ENCODE data around the gene NDRG2.

The NDRG2 gene

GRCh38 chr14:21068521-21069387, 43.9 kb upstream of the NDRG2 start:
- peak overlapping the region; percentile 61 for H3K27ac ChIP-seq
- H3K4me1 ChIP-seq: peaks cover 25% of the 10 kb centered on the region

DNA sequence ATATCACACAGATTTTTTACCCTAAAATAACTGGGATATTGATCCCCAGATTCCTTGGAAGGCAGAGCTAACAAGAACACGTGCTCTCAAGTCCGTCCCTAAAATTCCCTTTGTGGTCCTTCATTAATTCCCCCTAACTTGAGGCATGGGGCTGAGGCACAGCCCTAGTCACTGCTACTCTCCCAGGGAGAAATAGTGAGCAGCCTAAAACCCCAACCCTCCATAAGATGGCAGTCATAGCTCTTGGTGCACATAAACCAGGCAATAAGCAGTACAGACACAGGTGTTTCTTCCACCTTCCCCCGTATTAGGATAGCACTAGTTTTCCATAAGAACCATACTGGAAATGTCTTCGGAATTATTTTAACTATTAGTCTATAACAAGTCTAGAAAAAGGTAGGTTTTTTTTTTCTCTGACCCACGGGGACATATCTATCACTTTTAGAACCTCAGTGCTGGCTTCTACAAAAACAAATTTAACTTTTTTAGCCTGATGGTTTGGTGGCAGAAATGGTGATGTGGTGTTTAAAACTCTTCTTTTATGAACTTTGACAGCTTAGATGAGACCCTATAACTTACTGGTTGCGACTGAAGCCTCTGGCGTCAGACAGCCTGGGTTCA, 42.1 kb upstream of the NDRG2 start:
- Histone ChIP-seq H3K27me3 (ENCODE audit: control insufficient read depth, insufficient read depth, low read length) (no peaks in the 10 kb centered on the region), H3K4me2 (ENCODE audit: low read length) (no peak overlapping the region), H3K9ac (no peak overlapping the region), H3K79me2 (peaks cover under 1% of the 10 kb centered on the region), H3K9me3 (ENCODE audit: control insufficient read depth, low read length) (no peaks in the 10 kb centered on the region), H3K27ac (no peak overlapping the region), H3K36me3 (ENCODE audit: control insufficient read depth, insufficient read depth, low read length) (no peaks in the 10 kb centered on the region), H3K4me1 (peaks cover 20% of the 10 kb centered on the region), H2AFZ (no peak overlapping the region), H3K4me3 (ENCODE audit: low read depth, low read length) (no peak overlapping the region)
- TF ChIP-seq, protein P1, sequence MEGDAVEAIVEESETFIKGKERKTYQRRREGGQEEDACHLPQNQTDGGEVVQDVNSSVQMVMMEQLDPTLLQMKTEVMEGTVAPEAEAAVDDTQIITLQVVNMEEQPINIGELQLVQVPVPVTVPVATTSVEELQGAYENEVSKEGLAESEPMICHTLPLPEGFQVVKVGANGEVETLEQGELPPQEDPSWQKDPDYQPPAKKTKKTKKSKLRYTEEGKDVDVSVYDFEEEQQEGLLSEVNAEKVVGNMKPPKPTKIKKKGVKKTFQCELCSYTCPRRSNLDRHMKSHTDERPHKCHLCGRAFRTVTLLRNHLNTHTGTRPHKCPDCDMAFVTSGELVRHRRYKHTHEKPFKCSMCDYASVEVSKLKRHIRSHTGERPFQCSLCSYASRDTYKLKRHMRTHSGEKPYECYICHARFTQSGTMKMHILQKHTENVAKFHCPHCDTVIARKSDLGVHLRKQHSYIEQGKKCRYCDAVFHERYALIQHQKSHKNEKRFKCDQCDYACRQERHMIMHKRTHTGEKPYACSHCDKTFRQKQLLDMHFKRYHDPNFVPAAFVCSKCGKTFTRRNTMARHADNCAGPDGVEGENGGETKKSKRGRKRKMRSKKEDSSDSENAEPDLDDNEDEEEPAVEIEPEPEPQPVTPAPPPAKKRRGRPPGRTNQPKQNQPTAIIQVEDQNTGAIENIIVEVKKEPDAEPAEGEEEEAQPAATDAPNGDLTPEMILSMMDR (IDR thresholded peaks at IDR 0.05): peak; percentile 16

More at GRCh38 chr14:21068521-21069387, 43.9 kb upstream of the NDRG2 start:
- Histone ChIP-seq H3K36me3 (ENCODE audit: control insufficient read depth, insufficient read depth, low read length) (no peaks in the 10 kb centered on the region), H3K79me2 (peaks cover 2% of the 10 kb centered on the region), H3K9ac (no peak overlapping the region), H3K9me3 (ENCODE audit: control insufficient read depth, low read length) (no peaks in the 10 kb centered on the region), H2AFZ (peak overlapping the region; percentile 94), H3K4me3 (ENCODE audit: low read depth, low read length) (peak overlapping the region; percentile 4), H3K4me2 (ENCODE audit: low read length) (peak overlapping the region; percentile 96), H3K27me3 (ENCODE audit: control insufficient read depth, insufficient read depth, low read length) (no peaks in the 10 kb centered on the region)
- TF ChIP-seq, protein P1 (IDR thresholded peaks at IDR 0.05): peak; percentile 79

DNA sequence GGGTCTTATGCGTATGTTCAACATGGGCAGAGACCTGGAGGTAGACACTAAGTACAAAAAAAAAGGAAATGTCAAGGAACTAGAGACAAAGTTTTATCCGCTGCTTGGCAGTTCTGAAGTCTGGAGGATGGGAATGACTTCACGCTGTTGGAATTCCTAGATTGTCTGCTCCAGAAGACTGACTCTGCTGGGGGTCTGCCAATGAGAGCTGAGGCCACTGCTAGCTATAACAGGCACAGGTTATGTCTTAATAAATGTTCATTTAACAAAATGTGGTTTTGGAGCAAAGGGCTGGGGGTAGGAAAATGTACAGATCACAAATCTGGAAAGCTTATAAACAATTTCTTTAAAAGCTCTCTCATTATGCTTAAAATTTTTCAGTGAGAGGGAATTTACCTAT, 38.6 kb upstream of the NDRG2 start:
- TF ChIP-seq, protein P1 (IDR thresholded peaks at IDR 0.05): no peak
- Histone ChIP-seq H3K36me3 (ENCODE audit: control insufficient read depth, insufficient read depth, low read length) (no peaks in the 10 kb centered on the region), H3K79me2 (no peaks in the 10 kb centered on the region), H3K4me3 (ENCODE audit: low read depth, low read length) (no peak overlapping the region), H3K9ac (no peak overlapping the region), H3K4me1 (peaks cover 3% of the 10 kb centered on the region), H2AFZ (no peak overlapping the region), H3K27me3 (ENCODE audit: control insufficient read depth, insufficient read depth, low read length) (no peaks in the 10 kb centered on the region), H3K9me3 (ENCODE audit: control insufficient read depth, low read length) (no peaks in the 10 kb centered on the region), H3K4me2 (ENCODE audit: low read length) (no peak overlapping the region), H3K27ac (no peak overlapping the region)

GRCh38 chr14:21061347-21061668, 36.4 kb upstream of the NDRG2 start:
- no peak overlapping the region for H3K4me3 ChIP-seq (ENCODE audit: low read depth, low read length)
- no peaks in the 10 kb centered on the region for H3K27me3 ChIP-seq (ENCODE audit: control insufficient read depth, insufficient read depth, low read length)
- H3K9me3 ChIP-seq (ENCODE audit: control insufficient read depth, low read length): no peaks in the 10 kb centered on the region
- no peaks in the 10 kb centered on the region for H3K4me1 ChIP-seq
- TF ChIP-seq, protein P1 (IDR thresholded peaks at IDR 0.05): no peak
- H3K79me2 ChIP-seq: no peaks in the 10 kb centered on the region
- H3K27ac ChIP-seq: no peak overlapping the region
- no peak overlapping the region for H3K9ac ChIP-seq
- H3K36me3 ChIP-seq (ENCODE audit: control insufficient read depth, insufficient read depth, low read length): no peaks in the 10 kb centered on the region
- no peak overlapping the region for H2AFZ ChIP-seq
- no peak overlapping the region for H3K4me2 ChIP-seq (ENCODE audit: low read length)

Data from parathyroid adenoma (tissue), 2 donors.